ENCODE data around the gene TXNRD3.

TXNRD3 gene

DNA sequence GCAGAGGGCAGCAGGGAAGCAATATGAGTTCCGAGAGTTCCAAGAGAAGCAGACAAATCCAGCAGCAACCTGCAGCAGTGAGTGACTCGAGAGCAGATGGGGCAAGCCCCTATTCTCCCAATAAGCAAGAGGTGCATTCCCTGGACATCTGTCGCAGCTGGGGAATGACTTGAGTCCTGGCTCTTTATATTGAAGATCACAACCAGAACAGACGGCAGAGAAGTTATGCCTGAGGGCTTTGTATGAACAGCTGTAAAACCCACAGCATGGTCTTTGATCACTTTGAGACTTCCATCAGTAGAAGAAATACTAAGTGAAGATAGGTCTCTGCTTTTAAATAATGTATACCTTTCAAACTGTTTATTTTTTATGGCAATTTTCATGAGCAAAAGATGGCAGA is 72.6 kb downstream of the TXNRD3 start:
- TF ChIP-seq, protein P1, sequence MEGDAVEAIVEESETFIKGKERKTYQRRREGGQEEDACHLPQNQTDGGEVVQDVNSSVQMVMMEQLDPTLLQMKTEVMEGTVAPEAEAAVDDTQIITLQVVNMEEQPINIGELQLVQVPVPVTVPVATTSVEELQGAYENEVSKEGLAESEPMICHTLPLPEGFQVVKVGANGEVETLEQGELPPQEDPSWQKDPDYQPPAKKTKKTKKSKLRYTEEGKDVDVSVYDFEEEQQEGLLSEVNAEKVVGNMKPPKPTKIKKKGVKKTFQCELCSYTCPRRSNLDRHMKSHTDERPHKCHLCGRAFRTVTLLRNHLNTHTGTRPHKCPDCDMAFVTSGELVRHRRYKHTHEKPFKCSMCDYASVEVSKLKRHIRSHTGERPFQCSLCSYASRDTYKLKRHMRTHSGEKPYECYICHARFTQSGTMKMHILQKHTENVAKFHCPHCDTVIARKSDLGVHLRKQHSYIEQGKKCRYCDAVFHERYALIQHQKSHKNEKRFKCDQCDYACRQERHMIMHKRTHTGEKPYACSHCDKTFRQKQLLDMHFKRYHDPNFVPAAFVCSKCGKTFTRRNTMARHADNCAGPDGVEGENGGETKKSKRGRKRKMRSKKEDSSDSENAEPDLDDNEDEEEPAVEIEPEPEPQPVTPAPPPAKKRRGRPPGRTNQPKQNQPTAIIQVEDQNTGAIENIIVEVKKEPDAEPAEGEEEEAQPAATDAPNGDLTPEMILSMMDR (IDR thresholded peaks at IDR 0.05; ENCODE audit: insufficient read depth, low read depth, low read length, missing control alignments): no peak
- no peak for DNase-seq (ENCODE audit: low read depth)
- no peak overlapping the region for H3K4me3 ChIP-seq (ENCODE audit: low read length)

- DNase-seq (ENCODE audit: low read depth): no peak
- TF ChIP-seq, protein P1 (IDR thresholded peaks at IDR 0.05; ENCODE audit: insufficient read depth, low read depth, low read length, missing control alignments): no peak
Measured at GRCh38 chr3:126581569-126581968, 73.4 kb downstream of the TXNRD3 start.

DNA sequence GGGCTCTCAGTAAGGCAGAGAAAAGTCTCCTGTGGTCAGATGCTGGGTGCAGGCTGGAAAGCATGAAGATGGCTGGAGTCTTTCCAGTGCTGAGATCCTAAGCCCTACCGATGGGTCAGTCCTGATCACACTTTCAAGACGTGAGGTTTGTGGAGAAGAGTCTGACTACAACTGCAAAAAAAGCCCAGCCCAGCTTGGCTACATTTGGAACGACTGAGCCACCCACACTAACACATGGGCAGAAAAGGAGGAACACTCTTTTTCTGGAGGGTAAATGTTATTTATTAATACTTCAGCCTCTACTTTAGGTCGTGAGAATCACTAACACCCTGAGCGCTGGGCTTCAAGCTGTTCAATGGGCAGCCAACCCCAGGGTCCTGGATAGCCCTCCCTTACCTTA is 74.2 kb downstream of the TXNRD3 start:
- no peak for DNase-seq (ENCODE audit: low read depth)
- no peak overlapping the region for H3K4me3 ChIP-seq (ENCODE audit: low read length)
- TF ChIP-seq, protein P1 (IDR thresholded peaks at IDR 0.05; ENCODE audit: insufficient read depth, low read depth, low read length, missing control alignments): no peak

More at GRCh38 chr3:126581569-126581968, 73.4 kb downstream of the TXNRD3 start:
- no peak overlapping the region for H3K4me3 ChIP-seq (ENCODE audit: low read length)

DNA sequence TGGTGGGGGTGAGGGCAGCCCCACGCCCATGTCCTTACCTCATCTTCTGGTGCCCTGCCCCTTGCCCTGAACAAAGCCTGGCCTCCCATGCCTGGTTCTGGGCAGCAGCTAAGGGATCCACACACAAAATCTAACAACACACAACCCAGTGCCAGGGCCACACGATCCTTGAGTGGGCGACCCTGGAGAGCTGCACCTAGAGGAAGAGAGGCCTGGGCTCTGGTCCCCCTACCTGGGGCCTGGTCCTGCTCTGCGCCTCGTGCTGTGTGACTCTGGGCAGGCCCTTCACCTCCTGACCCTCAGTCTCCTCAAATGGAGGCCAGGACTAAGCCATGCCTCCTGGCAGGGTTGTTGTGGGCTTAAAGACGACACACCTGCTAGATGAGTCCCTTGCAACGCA is 76.2 kb downstream of the TXNRD3 start:
- TF ChIP-seq, protein P1 (IDR thresholded peaks at IDR 0.05; ENCODE audit: insufficient read depth, low read depth, low read length, missing control alignments): no peak
- H3K4me3 ChIP-seq (ENCODE audit: low read length): no peak overlapping the region
- DNase-seq (ENCODE audit: low read depth): no peak

DNA sequence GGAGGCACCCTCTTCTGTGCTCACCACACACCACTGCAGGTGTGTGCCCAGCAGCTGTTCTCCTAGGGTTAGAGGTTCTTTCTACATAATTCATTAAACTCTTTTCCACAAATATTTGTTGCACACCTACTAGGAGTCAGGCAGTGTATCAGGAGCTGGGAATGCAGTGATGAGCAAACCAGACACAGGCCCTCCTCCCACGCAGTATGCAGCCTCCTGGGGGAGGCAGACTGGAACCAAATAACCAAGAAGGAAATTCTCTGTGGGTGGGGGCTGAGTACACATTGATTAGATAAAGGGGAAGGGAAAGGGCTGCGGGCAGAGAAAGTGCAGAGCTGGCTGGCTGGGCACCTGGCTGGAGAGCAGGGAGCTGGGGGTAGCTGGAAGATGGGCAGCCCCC is 77.7 kb downstream of the TXNRD3 start:
- TF ChIP-seq, protein P1 (IDR thresholded peaks at IDR 0.05; ENCODE audit: insufficient read depth, low read depth, low read length, missing control alignments): no peak
- H3K4me3 ChIP-seq (ENCODE audit: low read length): no peak overlapping the region
- DNase-seq (ENCODE audit: low read depth): no peak

DNA sequence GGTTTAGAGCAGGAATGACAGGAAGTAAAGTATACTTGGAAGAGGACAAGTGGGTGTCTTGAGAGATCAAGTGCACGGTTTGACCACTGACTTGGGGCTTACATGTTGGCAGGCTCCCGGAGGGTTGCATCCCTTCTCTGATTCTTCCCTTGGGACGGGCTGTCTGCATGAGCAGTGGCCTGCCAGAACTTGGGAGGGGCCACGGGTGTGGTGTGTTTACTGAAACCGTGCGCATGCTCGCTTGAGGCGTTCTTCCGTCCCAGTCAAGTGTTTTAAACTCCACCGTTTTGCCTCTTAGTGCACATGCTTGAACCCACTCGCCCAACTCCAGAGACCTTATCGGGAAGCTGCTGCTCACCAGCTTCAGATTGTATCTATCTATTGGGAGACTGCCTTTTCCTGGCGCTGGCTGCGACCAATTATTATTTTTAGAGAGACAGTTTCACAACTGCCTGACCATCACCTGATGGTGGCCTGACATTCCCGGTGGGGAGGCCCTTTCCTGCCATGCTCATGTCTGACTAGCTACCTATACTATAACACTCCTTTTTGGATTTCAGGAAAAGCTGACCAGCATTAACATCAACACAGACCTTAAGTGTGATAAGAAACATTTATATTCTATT is 81.3 kb downstream of the TXNRD3 start:
- TF ChIP-seq, protein P1 (IDR thresholded peaks at IDR 0.05; ENCODE audit: insufficient read depth, low read depth, low read length, missing control alignments): no peak
- peak; percentile 45 for DNase-seq (ENCODE audit: low read depth)
- H3K4me3 ChIP-seq (ENCODE audit: low read length): no peak overlapping the region

DNA sequence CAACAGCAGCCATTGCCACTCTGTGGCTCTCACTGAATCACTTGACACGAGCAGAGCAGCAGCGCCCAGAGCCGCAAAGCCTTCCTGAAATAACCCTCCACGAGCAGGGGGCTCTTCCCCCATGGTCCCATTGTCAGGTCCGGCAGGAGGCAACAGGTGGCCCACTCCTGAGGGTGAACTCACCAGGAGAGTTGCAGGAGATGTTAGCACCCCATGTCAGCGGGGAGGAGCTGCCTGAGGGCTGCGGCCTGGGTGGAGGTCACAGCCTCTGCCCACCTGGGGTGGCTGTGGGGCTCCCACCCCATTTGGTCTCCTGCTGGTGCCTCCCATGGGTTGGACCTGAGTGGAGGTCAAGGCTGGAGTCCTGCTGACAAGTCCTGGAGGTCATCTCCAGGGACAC is 83.8 kb downstream of the TXNRD3 start:
- DNase-seq (ENCODE audit: low read depth): no peak
- no peak overlapping the region for H3K4me3 ChIP-seq (ENCODE audit: low read length)
- TF ChIP-seq, protein P1 (IDR thresholded peaks at IDR 0.05; ENCODE audit: insufficient read depth, low read depth, low read length, missing control alignments): no peak

Data from epithelial cell of esophagus (primary cell).